Transverse colon (tissue), 4 donors: ENCODE data around the gene DNAJB7. TPM values are rescaled to one million over a fixed set of nuclear protein-coding genes. Genes with fewer than 3 reads are reported as not detected.
A peak's percentile ranks its signal among the peaks of the same experiment; 100 is the strongest.
"Not testable (repeated sequence)": the region's sequence is repeated elsewhere in the genome, so short reads cannot be mapped to it uniquely, and the experiment has no call there.

ENCODE experiments used
- DNase-seq: peaks from one replicate; pipeline ENCODE4 v3.0.0-alpha.2; 2019
- H3K27ac ChIP-seq, 4 donors: fragments of 200-600 bp; sonication (generic); 2 replicates each; pipeline ENCODE4 v1.5.1; 2016 to 2018; ENCODE audit warnings: inconsistent platforms in 4 of 4
- H3K27me3 ChIP-seq: fragments of 200-600 bp; sonication (generic); 2 replicates; pipeline ENCODE4 v1.5.1; 2017; ENCODE audit warnings: inconsistent platforms
- H3K36me3 ChIP-seq, 4 donors: fragments of 200-600 bp; sonication (generic); 2 replicates each; pipeline ENCODE4 v1.5.1; 2017 to 2019; ENCODE audit warnings: inconsistent platforms in 4 of 4
- H3K4me1 ChIP-seq, 4 donors: fragments of 200-600 bp; sonication (generic); 2 replicates each; pipeline ENCODE4 v1.5.1; 2017 to 2020; ENCODE audit warnings: inconsistent platforms in 4 of 4
- H3K4me3 ChIP-seq, 4 donors: fragments of 200-600 bp; sonication (generic); 1 replicate in 1 of 4; 2 replicates in 3 of 4; pipeline versions ENCODE4 v1.5.1 to v1.6.1; 2017 to 2019; ENCODE audit warnings: inconsistent platforms in 4 of 4
- H3K9me3 ChIP-seq, 2 donors: fragments of 200-600 bp; sonication (generic); 2 replicates each; pipeline ENCODE4 v1.5.1; 2017 to 2019; ENCODE audit warnings: inconsistent platforms in 2 of 2
- CTCF ChIP-seq, 5 experiments: fragments of 200-600 bp in 3 of 5; fragments of 450-650 bp in 2 of 5; sonication (generic) in 3 of 5; IDR thresholded peaks; 1 replicate in 2 of 5; 2 replicates in 3 of 5; pipeline ENCODE4 v1.5.1; 2016 to 2017; ENCODE audit warnings: antibody characterized with exemption in 5 of 5, inconsistent platforms in 3 of 5, mild to moderate bottlenecking in 2 of 5, moderate library complexity in 1 of 5
- EP300 ChIP-seq: sonication (generic); formaldehyde crosslinking; IDR thresholded peaks from one replicate; pipeline ENCODE4 v1.6.1; 2017; ENCODE audit warnings: antibody characterized with exemption, low read depth
- POLR2A ChIP-seq: fragments of 450-650 bp; IDR thresholded peaks from one replicate; pipeline ENCODE4 v1.6.1; 2016; ENCODE audit warnings: antibody characterized with exemption, mild to moderate bottlenecking, moderate library complexity
- POLR2AphosphoS5 ChIP-seq, 3 donors: sonication (generic); formaldehyde crosslinking; IDR thresholded peaks; one replicate each; pipeline ENCODE4 v1.6.1; 2016; ENCODE audit warnings: antibody characterized with exemption in 3 of 3
- WGBS, 2 donors: methylation state at CpG; one replicate each; pipeline ENCODE4 v1.1.5; 2018; ENCODE audit warnings: low coverage in 1 of 2; 5-methylcytosine and 5-hydroxymethylcytosine counted together
- in situ Hi-C, 4 donors: fragments of 200-750 bp; cut with MboI; loops; one replicate each; pipeline versions ENCODE4 v1.15.0 to v1.15.1; 2017; ENCODE audit warnings: low sequenced_read_pairs in 3 of 4, low pct_ligation_motif_present in 1 of 4, low pct_unique_long_range_greater_than_20kb in 1 of 4
- intact Hi-C: fragments of 100-400 bp; cut with DNase I; formaldehyde crosslinking; loops from one replicate; pipeline ENCODE4 v1.15.1; 2023; ENCODE audit warnings: low total_unique reads
- total RNA-seq, 4 donors: library from RNA; depleted of rRNA; stranded (reverse); fragments of >200 nt; gene quantifications; one replicate each; pipeline ENCODE4 v1.1.0, GENCODE V29; 2016

DNAJB7 gene
- total RNA-seq, 4 donors from 2014 or later, result 0.55 to 24.9 (median 0.64) TPM; not detected in 1

DNA sequence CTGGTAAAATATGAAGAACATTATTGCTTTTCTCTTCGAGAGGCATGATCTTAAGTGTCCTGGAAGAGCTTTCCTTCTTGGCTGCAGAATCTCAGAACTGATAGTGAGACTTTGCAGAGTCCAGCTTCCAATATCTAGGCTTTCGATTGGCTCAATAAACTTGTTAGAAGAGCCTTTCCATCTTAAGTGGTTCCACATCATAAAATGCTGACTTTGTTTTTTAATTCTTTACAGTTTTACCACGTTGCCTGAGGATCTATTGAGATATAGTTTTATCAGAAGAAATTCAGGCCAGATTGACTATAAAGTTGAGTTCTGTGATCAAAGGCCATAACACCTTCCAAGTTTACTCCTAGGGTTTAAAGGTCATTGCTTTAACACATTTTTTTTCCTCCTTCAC, 15.6 kb upstream of the DNAJB7 start:
- H3K27me3 ChIP-seq, result no peaks in the 10 kb centered on the region
- no peak for DNase-seq
- peaks cover 0 to 20% (median 7%) of the 10 kb centered on the region in 4 donors for H3K4me1 ChIP-seq
- H3K4me3 ChIP-seq, result peak overlapping the region in 2 of 4 donors; percentile 7 to 24
- 46 to 47% methylated on average over 3 of the region's 3 CpGs for WGBS, 2 donors
- peaks cover 0 to 7% (median 0%) of the 10 kb centered on the region in 4 donors for H3K36me3 ChIP-seq
- peak overlapping the region; percentile 59 to 66 (median 63) for H3K27ac ChIP-seq
- intact Hi-C loops, result no loop called here
- H3K9me3 ChIP-seq, result no peaks in the 10 kb centered on the region
- in situ Hi-C loops, result no loop called here
- TF ChIP-seq EP300 (no peak), POLR2AphosphoS5 (IDR thresholded peaks at IDR 0.05) (peak in 1 of 3 donors; percentile 11)

GRCh38 chr22:40876907-40877306, 15.0 kb upstream of the DNAJB7 start:
- Histone ChIP-seq H3K4me3 (peak overlapping the region in 2 of 4 donors; percentile 7 to 24), H3K4me1 (peaks cover 0 to 20% (median 7%) of the 10 kb centered on the region in 4 donors), H3K9me3 (no peaks in the 10 kb centered on the region), H3K27me3 (no peaks in the 10 kb centered on the region), H3K36me3 (peaks cover 0 to 2% (median 0%) of the 10 kb centered on the region in 4 donors), H3K27ac (peak overlapping the region; percentile 59 to 66 (median 63))
- TF ChIP-seq EP300 (no peak), POLR2AphosphoS5 (IDR thresholded peaks at IDR 0.05) (no peak), CTCF (IDR thresholded peaks at IDR 0.05) (no peak), POLR2A (no peak)
- no peak for DNase-seq
- intact Hi-C loops, result no loop called here
- in situ Hi-C loops, result no loop called here
- 40 to 48% methylated on average over 1 of the region's 1 CpG for WGBS, 2 donors

DNA sequence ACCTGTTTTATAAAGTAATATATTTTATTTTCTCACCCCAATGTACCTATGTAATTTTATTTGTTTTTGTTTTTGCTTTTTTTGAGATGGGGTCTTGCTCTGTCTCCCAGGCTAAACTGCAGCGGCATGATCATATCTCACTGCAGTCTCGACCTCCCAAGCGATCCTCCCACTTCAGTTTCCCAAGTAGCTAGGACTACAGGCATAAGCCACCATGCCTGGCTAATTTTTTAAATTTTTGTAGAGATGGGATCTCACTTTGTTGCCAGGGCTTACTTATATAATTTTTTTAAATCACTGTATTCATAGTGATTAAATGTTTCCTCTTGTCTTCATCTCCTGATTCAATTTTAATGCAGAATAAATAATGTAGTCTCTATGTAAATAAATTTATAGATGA, 13.2 kb upstream of the DNAJB7 start:
- Histone ChIP-seq H3K27me3 (no peaks in the 10 kb centered on the region), H3K4me1 (peaks cover 0 to 20% (median 7%) of the 10 kb centered on the region in 4 donors), H3K36me3 (peaks cover 0 to 13% (median 0%) of the 10 kb centered on the region in 4 donors), H3K4me3 (no peak overlapping the region), H3K9me3 (no peaks in the 10 kb centered on the region), H3K27ac (no peak overlapping the region)
- intact Hi-C loops (no loop called here), in situ Hi-C loops (no loop called here)
- WGBS, 2 donors, result 94 to 100% methylated on average over 3 of the region's 3 CpGs
- no peak for DNase-seq
- TF ChIP-seq CTCF (IDR thresholded peaks at IDR 0.05) (no peak), EP300 (no peak), POLR2A (no peak), POLR2AphosphoS5 (IDR thresholded peaks at IDR 0.05) (no peak)

GRCh38 chr22:40874016-40874415, 12.1 kb upstream of the DNAJB7 start:
- no peak overlapping the region for H3K27ac ChIP-seq
- peaks cover 0 to 13% (median 0%) of the 10 kb centered on the region in 4 donors for H3K36me3 ChIP-seq
- no peak for TF ChIP-seq EP300
- TF ChIP-seq POLR2AphosphoS5 (IDR thresholded peaks at IDR 0.05), result no peak
- no peak for TF ChIP-seq POLR2A
- no peak for TF ChIP-seq CTCF (IDR thresholded peaks at IDR 0.05)
- WGBS, 2 donors, result 97% methylated on average over 3 of the region's 3 CpGs
- H3K27me3 ChIP-seq, result no peaks in the 10 kb centered on the region
- DNase-seq, result no peak
- intact Hi-C loops (no loop called here), in situ Hi-C loops (no loop called here)
- no peak overlapping the region for H3K4me3 ChIP-seq
- peaks cover 0 to 20% (median 7%) of the 10 kb centered on the region in 4 donors for H3K4me1 ChIP-seq
- no peaks in the 10 kb centered on the region for H3K9me3 ChIP-seq

DNA sequence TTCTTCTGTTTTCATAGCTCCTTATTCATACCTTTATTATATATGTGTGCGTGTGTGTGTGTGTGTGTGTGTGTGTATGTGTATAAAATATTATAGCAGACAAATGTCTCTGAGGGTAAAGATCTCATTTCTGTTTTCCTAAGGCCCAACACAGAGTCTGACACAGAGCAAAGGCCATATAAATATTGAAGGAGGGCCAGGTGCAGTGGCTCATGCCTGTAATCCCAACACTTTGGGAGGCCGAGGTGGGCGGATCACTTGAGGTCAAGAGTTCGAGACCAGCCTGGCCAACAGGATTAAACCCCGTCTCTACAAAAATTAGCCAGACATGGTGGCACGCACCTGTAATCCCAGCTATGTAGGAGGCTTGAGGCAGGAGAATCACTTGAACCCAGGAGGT, 6.5 kb upstream of the DNAJB7 start:
- intact Hi-C loops, in situ Hi-C loops, H3K27ac ChIP-seq, H3K9me3 ChIP-seq, H3K27me3 ChIP-seq, H3K4me1 ChIP-seq, H3K4me3 ChIP-seq, DNase-seq: not testable (repeated sequence)
- 57 to 68% methylated on average over 1 to 6 of the region's 6 CpGs for WGBS, 2 donors
- H3K36me3 ChIP-seq, result peaks cover 0 to 13% (median 0%) of the 10 kb centered on the region in 4 donors
